Osteoblast (primary cell): Measurements from ENCODE around the gene GAR1. TPM values are rescaled to one million over a fixed set of nuclear protein-coding genes. Genes with fewer than 3 reads are reported as not detected.
A peak's percentile ranks its signal among the peaks of the same experiment; 100 is the strongest.
"Not testable (repeated sequence)": the region's sequence is repeated elsewhere in the genome, so short reads cannot be mapped to it uniquely, and the experiment has no call there.

Experiments used
- DNase-seq: peaks from one replicate; pipeline ENCODE4 v3.0.0; 2011; ENCODE audit warnings: low spot score, mixed read lengths; ENCODE audit not compliant: insufficient read length; ENCODE audit errors: missing footprints
- H2AFZ ChIP-seq: 2 replicates; pipeline ENCODE4 v1.6.0; 2011; ENCODE audit warnings: mild to moderate bottlenecking, low read length
- H3K27ac ChIP-seq: 2 replicates; pipeline ENCODE4 v1.5.1; 2011; ENCODE audit warnings: mild to moderate bottlenecking, low read depth, low read length, moderate library complexity
- H3K27me3 ChIP-seq: 2 replicates; pipeline ENCODE4 v1.6.0; 2012; ENCODE audit warnings: mild to moderate bottlenecking, control low read depth, inconsistent platforms, low read length, moderate library complexity; ENCODE audit not compliant: insufficient read depth
- H3K36me3 ChIP-seq: 2 replicates; pipeline ENCODE4 v1.5.1; 2011; ENCODE audit warnings: mild to moderate bottlenecking, low read length, control low read depth, moderate library complexity; ENCODE audit not compliant: insufficient read depth
- H3K4me1 ChIP-seq: 2 replicates; pipeline ENCODE4 v1.5.1; 2011; ENCODE audit warnings: mild to moderate bottlenecking, low read length, control low read depth, moderate library complexity; ENCODE audit not compliant: insufficient read depth
- H3K4me2 ChIP-seq: 2 replicates; pipeline ENCODE4 v1.6.0; 2011; ENCODE audit warnings: mild to moderate bottlenecking, low read length; ENCODE audit not compliant: insufficient read depth
- H3K4me3 ChIP-seq: fragments of 200-600 bp; sonication (generic); 3 replicates; pipeline ENCODE4 v1.5.1; 2012; ENCODE audit warnings: mild to moderate bottlenecking, low read length, inconsistent platforms; ENCODE audit not compliant: insufficient read depth
- H3K79me2 ChIP-seq: 2 replicates; pipeline ENCODE4 v1.6.0; 2012; ENCODE audit warnings: mild to moderate bottlenecking, low read length, control low read depth, inconsistent platforms; ENCODE audit not compliant: insufficient read depth
- H3K9me3 ChIP-seq: 2 replicates; pipeline ENCODE4 v1.5.1; 2011; ENCODE audit warnings: low read depth, low read length, control low read depth
- H4K20me1 ChIP-seq: 2 replicates; pipeline ENCODE4 v1.6.0; 2012; ENCODE audit warnings: mild to moderate bottlenecking, low read length, control low read depth; ENCODE audit not compliant: insufficient read depth
- total RNA-seq: library from RNA; depleted of rRNA; stranded (reverse); fragments of >200 nt; gene quantifications from 2 replicates; pipeline ENCODE4 v1.2.3, GENCODE V29; 2012
- TF ChIP-seq, protein P1 (sequence below): IDR thresholded peaks from 2 replicates; pipeline ENCODE4 v1.5.1; 2011; ENCODE audit warnings: mild to moderate bottlenecking, low read depth, low read length, moderate library complexity; ENCODE audit errors: extremely low read depth

The GAR1 gene
- total RNA-seq = 2.9 and 4.7 TPM in 2 replicates

GRCh38 chr4:109815151-109816081 lies at the start of gene GAR1:
TSS of gene GAR1 (plus strand) at chr4:109815762. CDS start at chr4:109816165, 403 bp downstream.
- TF ChIP-seq, protein P1, sequence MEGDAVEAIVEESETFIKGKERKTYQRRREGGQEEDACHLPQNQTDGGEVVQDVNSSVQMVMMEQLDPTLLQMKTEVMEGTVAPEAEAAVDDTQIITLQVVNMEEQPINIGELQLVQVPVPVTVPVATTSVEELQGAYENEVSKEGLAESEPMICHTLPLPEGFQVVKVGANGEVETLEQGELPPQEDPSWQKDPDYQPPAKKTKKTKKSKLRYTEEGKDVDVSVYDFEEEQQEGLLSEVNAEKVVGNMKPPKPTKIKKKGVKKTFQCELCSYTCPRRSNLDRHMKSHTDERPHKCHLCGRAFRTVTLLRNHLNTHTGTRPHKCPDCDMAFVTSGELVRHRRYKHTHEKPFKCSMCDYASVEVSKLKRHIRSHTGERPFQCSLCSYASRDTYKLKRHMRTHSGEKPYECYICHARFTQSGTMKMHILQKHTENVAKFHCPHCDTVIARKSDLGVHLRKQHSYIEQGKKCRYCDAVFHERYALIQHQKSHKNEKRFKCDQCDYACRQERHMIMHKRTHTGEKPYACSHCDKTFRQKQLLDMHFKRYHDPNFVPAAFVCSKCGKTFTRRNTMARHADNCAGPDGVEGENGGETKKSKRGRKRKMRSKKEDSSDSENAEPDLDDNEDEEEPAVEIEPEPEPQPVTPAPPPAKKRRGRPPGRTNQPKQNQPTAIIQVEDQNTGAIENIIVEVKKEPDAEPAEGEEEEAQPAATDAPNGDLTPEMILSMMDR = no peak
- Histone ChIP-seq H3K4me1 (peaks cover 10% of the 10 kb centered on the region), H3K79me2 (peaks cover 50% of the 10 kb centered on the region), H3K36me3 (peaks cover 23% of the 10 kb centered on the region), H3K27me3 (no peaks in the 10 kb centered on the region), H3K27ac (peak within 1 kb of the TSS; percentile 99), H3K4me2 (peak within 1 kb of the TSS; percentile 99), H2AFZ (peak within 1 kb of the TSS; percentile 95), H3K4me3 (peak within 1 kb of the TSS; percentile 99), H4K20me1 (peaks cover under 1% of the 10 kb centered on the region), H3K9me3 (no peaks in the 10 kb centered on the region)
- peak; percentile 95 for DNase-seq

- DNase-seq, H3K27ac ChIP-seq, H3K4me2 ChIP-seq, H2AFZ ChIP-seq, H3K9me3 ChIP-seq, H3K36me3 ChIP-seq, H3K79me2 ChIP-seq, H3K4me3 ChIP-seq, H4K20me1 ChIP-seq, H3K27me3 ChIP-seq, H3K4me1 ChIP-seq: not testable (repeated sequence)
Measured at GRCh38 chr4:109782092-109782491, 33.5 kb upstream of the GAR1 start.

DNA sequence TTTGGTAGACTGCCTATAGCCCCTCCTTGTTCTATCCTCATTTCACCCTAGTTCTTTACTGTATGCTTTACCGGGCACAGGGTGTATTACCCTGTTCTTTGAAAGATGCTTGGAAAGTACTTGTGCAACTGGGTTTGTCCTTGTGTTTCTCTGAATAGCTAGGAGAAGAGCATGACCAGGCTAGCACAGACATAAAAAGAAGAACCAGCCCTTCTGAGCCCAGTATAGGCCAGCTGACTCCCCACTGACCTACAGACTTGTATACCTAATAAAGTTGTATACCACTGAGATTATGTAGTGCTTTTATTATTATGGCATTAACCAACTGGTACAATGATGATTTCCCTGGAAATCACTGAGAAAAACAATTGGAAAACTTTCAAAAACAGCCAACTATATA lies 28.7 kb upstream of the GAR1 start:
- no peaks in the 10 kb centered on the region for H3K79me2 ChIP-seq
- TF ChIP-seq, protein P1 = no peak
- no peak overlapping the region for H2AFZ ChIP-seq
- H3K27me3 ChIP-seq = no peaks in the 10 kb centered on the region
- no peak for DNase-seq
- no peaks in the 10 kb centered on the region for H3K9me3 ChIP-seq
- no peaks in the 10 kb centered on the region for H3K36me3 ChIP-seq
- H3K4me3 ChIP-seq = no peak overlapping the region
- no peaks in the 10 kb centered on the region for H3K4me1 ChIP-seq
- no peak overlapping the region for H3K4me2 ChIP-seq
- H3K27ac ChIP-seq = no peak overlapping the region
- H4K20me1 ChIP-seq = no peaks in the 10 kb centered on the region

DNA sequence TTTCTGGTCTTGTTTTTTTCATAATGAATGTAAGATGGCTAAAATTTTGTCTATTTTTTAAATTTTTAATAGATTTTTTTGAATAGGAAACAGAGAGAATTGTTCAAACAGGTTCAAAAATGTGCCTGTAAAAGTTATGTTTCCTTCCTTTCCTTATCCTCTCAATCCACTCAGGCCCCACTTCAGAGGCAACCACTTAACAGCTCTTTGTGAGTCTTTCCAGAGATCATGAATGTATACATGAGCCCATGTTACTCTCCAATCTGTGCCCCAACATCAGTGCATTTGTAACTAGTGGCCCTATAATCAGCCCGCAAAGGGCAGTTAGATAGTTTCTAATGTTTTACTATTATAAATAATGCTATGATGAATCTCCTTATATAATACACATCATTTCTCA lies 27.8 kb upstream of the GAR1 start:
- no peak overlapping the region for H3K4me3 ChIP-seq
- no peaks in the 10 kb centered on the region for H3K36me3 ChIP-seq
- H3K79me2 ChIP-seq = no peaks in the 10 kb centered on the region
- no peak overlapping the region for H3K4me2 ChIP-seq
- no peak overlapping the region for H2AFZ ChIP-seq
- no peaks in the 10 kb centered on the region for H4K20me1 ChIP-seq
- no peaks in the 10 kb centered on the region for H3K9me3 ChIP-seq
- TF ChIP-seq, protein P1 = no peak
- no peaks in the 10 kb centered on the region for H3K4me1 ChIP-seq
- no peak for DNase-seq
- no peaks in the 10 kb centered on the region for H3K27me3 ChIP-seq
- H3K27ac ChIP-seq = no peak overlapping the region
